KMS-11 (cell line): ENCODE results near the gene SREBF2.
A peak's percentile ranks its signal among the peaks of the same experiment; 100 is the strongest.
"Not testable (repeated sequence)": the region's sequence is repeated elsewhere in the genome, so short reads cannot be mapped to it uniquely, and the experiment has no call there.

Experiments
- H2AFZ ChIP-seq: fragments of 200-600 bp; sonication (generic); 2 replicates; pipeline ENCODE4 v1.6.1; 2016; ENCODE audit warnings: antibody characterized with exemption, mixed run types, low read depth
- H3K27ac ChIP-seq: fragments of 200-600 bp; sonication (generic); 2 replicates; pipeline ENCODE4 v1.6.1; 2016; ENCODE audit warnings: mild to moderate bottlenecking, mixed run types
- H3K27me3 ChIP-seq: fragments of 200-600 bp; sonication (generic); 2 replicates; pipeline ENCODE4 v1.6.1; 2017; ENCODE audit warnings: mild to moderate bottlenecking, low read depth, mixed run types, moderate library complexity; ENCODE audit not compliant: insufficient read depth
- H3K36me3 ChIP-seq: fragments of 200-600 bp; sonication (generic); 2 replicates; pipeline ENCODE4 v1.6.1; 2017; ENCODE audit warnings: mild to moderate bottlenecking, mixed run types; ENCODE audit not compliant: insufficient read depth
- H3K4me1 ChIP-seq: fragments of 200-600 bp; sonication (generic); 2 replicates; pipeline ENCODE4 v1.6.1; 2016; ENCODE audit warnings: mild to moderate bottlenecking, low read depth, mixed run types; ENCODE audit not compliant: poor library complexity, severe bottlenecking
- H3K4me2 ChIP-seq: fragments of 200-600 bp; sonication (generic); 2 replicates; pipeline ENCODE4 v1.7.0; 2016; ENCODE audit warnings: mild to moderate bottlenecking, mixed run types
- H3K4me3 ChIP-seq: fragments of 200-600 bp; sonication (generic); IDR thresholded peaks from 2 replicates; pipeline ENCODE4 v1.6.1; 2017; ENCODE audit warnings: low read depth, low read length, mixed read lengths; ENCODE audit not compliant: insufficient read depth
- H3K79me2 ChIP-seq: fragments of 200-600 bp; sonication (generic); 2 replicates; pipeline ENCODE4 v1.6.1; 2016; ENCODE audit warnings: low read depth, mixed run types; ENCODE audit not compliant: insufficient read depth
- H3K9ac ChIP-seq: fragments of 200-600 bp; sonication (generic); 2 replicates; pipeline ENCODE4 v1.6.1; 2016; ENCODE audit warnings: mild to moderate bottlenecking, mixed run types
- H4K20me1 ChIP-seq: fragments of 200-600 bp; sonication (generic); 2 replicates; pipeline ENCODE4 v1.6.1; 2016; ENCODE audit warnings: mild to moderate bottlenecking, mixed run types; ENCODE audit not compliant: insufficient read depth
- TF ChIP-seq, protein P1 (sequence below): fragments of 200-600 bp; sonication (generic); conservative IDR thresholded peaks from 2 replicates; pipeline ENCODE4 v1.6.1; 2017; ENCODE audit warnings: low read depth, mild to moderate bottlenecking, antibody characterized with exemption, low read length, moderate library complexity, mixed read lengths

SREBF2 gene

DNA sequence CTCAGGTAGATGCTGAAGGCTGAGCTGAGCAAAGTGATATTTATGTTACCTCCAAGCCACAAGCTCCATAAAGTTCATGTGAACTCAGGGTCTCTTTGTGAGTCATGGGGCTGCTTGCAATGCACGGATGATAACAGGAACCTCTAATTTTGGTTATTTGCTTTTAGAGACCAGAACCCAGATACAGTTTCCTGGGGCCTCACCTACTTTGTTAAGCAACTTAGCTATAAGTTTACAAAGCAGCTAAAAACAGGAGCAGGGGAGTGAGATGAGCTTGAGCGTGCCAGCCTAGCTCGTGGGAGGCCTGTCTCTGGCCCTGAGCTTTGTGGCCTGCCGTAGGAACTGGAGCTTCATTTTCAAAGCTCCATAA, 29.2 kb downstream of the SREBF2 start:
- Histone ChIP-seq H3K27me3 (no peaks in the 10 kb centered on the region), H3K36me3 (no peaks in the 10 kb centered on the region), H3K79me2 (peaks cover 81% of the 10 kb centered on the region), H4K20me1 (peaks cover 24% of the 10 kb centered on the region), H3K4me1 (peaks cover 63% of the 10 kb centered on the region), H3K4me3 (no peak overlapping the region), H3K4me2 (peak overlapping the region; percentile 41; the same call in 1 of the 2 replicates), H2AFZ (no peak overlapping the region), H3K9ac (no peak overlapping the region), H3K27ac (peak overlapping the region; percentile 35; the same call in 1 of the 2 replicates)
- TF ChIP-seq, protein P1, sequence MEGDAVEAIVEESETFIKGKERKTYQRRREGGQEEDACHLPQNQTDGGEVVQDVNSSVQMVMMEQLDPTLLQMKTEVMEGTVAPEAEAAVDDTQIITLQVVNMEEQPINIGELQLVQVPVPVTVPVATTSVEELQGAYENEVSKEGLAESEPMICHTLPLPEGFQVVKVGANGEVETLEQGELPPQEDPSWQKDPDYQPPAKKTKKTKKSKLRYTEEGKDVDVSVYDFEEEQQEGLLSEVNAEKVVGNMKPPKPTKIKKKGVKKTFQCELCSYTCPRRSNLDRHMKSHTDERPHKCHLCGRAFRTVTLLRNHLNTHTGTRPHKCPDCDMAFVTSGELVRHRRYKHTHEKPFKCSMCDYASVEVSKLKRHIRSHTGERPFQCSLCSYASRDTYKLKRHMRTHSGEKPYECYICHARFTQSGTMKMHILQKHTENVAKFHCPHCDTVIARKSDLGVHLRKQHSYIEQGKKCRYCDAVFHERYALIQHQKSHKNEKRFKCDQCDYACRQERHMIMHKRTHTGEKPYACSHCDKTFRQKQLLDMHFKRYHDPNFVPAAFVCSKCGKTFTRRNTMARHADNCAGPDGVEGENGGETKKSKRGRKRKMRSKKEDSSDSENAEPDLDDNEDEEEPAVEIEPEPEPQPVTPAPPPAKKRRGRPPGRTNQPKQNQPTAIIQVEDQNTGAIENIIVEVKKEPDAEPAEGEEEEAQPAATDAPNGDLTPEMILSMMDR: no peak

- Histone ChIP-seq H3K27ac (peak overlapping the region; percentile 35; the same call in 1 of the 2 replicates), H3K4me3 (no peak overlapping the region), H3K4me1 (peaks cover 59% of the 10 kb centered on the region), H3K27me3 (no peaks in the 10 kb centered on the region), H4K20me1 (peaks cover 19% of the 10 kb centered on the region), H3K79me2 (peaks cover 76% of the 10 kb centered on the region), H3K36me3 (no peaks in the 10 kb centered on the region), H2AFZ (no peak overlapping the region), H3K9ac (no peak overlapping the region), H3K4me2 (peak overlapping the region; percentile 41)
- TF ChIP-seq, protein P1: no peak
These were observed 29.8 kb downstream of the SREBF2 start for GRCh38 chr22:41862530-41863266.

GRCh38 chr22:41863472-41863871, 30.6 kb downstream of the SREBF2 start:
- Histone ChIP-seq H3K9ac (no peak overlapping the region), H3K27me3 (no peaks in the 10 kb centered on the region), H3K4me1 (peaks cover 51% of the 10 kb centered on the region), H3K79me2 (peaks cover 68% of the 10 kb centered on the region), H2AFZ (no peak overlapping the region), H3K4me2 (peak overlapping the region; percentile 41), H3K4me3 (no peak overlapping the region), H3K36me3 (no peaks in the 10 kb centered on the region), H4K20me1 (peaks cover 18% of the 10 kb centered on the region), H3K27ac (peak overlapping the region; percentile 35; the same call in 1 of the 2 replicates)
- TF ChIP-seq, protein P1: no peak

- Histone ChIP-seq H3K4me2 (no peak overlapping the region), H2AFZ (no peak overlapping the region), H3K27ac (no peak overlapping the region), H3K4me3 (no peak overlapping the region), H4K20me1 (0 out of 2 replicates have a peak, but pooled peaks cover under 1% of the 10 kb centered on the region), H3K9ac (no peak overlapping the region), H3K79me2 (peaks cover 19% of the 10 kb centered on the region), H3K4me1 (peaks cover 5% of the 10 kb centered on the region), H3K27me3 (no peaks in the 10 kb centered on the region), H3K36me3 (no peaks in the 10 kb centered on the region; the same call in 1 of the 2 replicates)
- TF ChIP-seq, protein P1: no peak
These were observed 35.7 kb downstream of the SREBF2 start for GRCh38 chr22:41868556-41868955.

GRCh38 chr22:41870081-41870480, 37.2 kb downstream of the SREBF2 start:
- not testable (repeated sequence) for H3K4me1 ChIP-seq, H4K20me1 ChIP-seq, H3K4me2 ChIP-seq, H3K9ac ChIP-seq, H3K36me3 ChIP-seq, H2AFZ ChIP-seq, H3K79me2 ChIP-seq, H3K27ac ChIP-seq, H3K27me3 ChIP-seq, H3K4me3 ChIP-seq
